Uterus (tissue), 2 donors: Measurements from ENCODE around the gene ZNF536.

Experiments
- POLR2A ChIP-seq, 2 donors: fragments of 450-650 bp; IDR thresholded peaks; one replicate each; pipeline ENCODE4 v1.6.1; 2016; ENCODE audit warnings: antibody characterized with exemption in 2 of 2, mild to moderate bottlenecking in 1 of 2, moderate library complexity in 1 of 2
- TF ChIP-seq, protein P1 (sequence below), 4 experiments: fragments of 200-600 bp in 2 of 4; fragments of 450-650 bp in 2 of 4; sonication (generic) in 2 of 4; IDR thresholded peaks; one replicate each; pipeline ENCODE4 v1.5.1; 2016 to 2019; ENCODE audit warnings: antibody characterized with exemption in 4 of 4, mild to moderate bottlenecking in 2 of 4, moderate library complexity in 1 of 4

DNA sequence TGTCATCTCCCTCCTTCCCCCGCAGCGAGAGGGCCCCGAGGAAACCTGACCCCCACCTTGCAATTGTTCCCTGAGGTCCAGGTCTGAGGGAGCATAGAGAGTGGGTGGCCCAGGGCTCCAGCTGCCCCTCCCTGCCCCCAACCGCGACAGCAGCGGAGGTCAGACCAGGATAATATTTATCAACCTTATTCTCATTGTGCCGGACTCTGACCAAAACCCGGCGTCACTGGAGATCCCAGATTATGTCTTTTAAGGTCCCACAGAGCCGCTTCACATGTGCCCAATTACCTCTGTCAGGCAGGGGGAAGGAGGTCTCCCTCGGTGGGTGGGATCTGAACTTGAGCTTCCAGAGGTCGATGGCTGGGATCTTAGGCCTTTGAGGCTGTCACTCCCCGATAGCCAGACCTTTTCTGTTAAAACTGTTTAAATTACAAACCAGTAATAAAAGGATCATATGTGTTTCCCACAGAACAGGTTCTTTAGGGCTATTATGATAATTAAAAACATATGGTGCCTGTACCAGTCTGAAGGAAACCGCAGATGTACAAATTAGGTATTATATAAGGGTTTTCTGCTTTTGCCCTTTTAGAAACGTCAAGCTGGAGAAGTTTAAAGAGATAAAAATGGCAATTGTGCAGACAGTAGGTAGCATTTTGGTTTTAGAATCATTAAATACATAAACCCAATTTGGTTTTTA lies 195.5 kb downstream of the ZNF536 start:
- TF ChIP-seq, protein P1, sequence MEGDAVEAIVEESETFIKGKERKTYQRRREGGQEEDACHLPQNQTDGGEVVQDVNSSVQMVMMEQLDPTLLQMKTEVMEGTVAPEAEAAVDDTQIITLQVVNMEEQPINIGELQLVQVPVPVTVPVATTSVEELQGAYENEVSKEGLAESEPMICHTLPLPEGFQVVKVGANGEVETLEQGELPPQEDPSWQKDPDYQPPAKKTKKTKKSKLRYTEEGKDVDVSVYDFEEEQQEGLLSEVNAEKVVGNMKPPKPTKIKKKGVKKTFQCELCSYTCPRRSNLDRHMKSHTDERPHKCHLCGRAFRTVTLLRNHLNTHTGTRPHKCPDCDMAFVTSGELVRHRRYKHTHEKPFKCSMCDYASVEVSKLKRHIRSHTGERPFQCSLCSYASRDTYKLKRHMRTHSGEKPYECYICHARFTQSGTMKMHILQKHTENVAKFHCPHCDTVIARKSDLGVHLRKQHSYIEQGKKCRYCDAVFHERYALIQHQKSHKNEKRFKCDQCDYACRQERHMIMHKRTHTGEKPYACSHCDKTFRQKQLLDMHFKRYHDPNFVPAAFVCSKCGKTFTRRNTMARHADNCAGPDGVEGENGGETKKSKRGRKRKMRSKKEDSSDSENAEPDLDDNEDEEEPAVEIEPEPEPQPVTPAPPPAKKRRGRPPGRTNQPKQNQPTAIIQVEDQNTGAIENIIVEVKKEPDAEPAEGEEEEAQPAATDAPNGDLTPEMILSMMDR (IDR thresholded peaks at IDR 0.05), result no peak
- no peak for TF ChIP-seq POLR2A (IDR thresholded peaks at IDR 0.05)
